DND-41 (cell line): ENCODE results near the gene ATP6V0C.

Experiments
- ATAC-seq: fragments of 200-7000 bp; cut with Tn5 transposase; 3 replicates; pipeline ENCODE4 v1.9.1; 2021; ENCODE audit warnings: low read depth; ENCODE audit not compliant: insufficient read depth
- DNase-seq: peaks from one replicate; pipeline ENCODE4 v3.0.0-alpha.2; 2020
- H2AFZ ChIP-seq: 2 replicates; pipeline ENCODE4 v1.6.0; 2012; ENCODE audit warnings: low read depth, low read length
- H3K27ac ChIP-seq: 2 replicates; pipeline ENCODE4 v1.5.1; 2012; ENCODE audit warnings: low read length, inconsistent platforms
- H3K27me3 ChIP-seq: fragments of 200-600 bp; sonication (generic); 2 replicates; pipeline ENCODE4 v1.6.0; 2012; ENCODE audit warnings: low read length, mild to moderate bottlenecking, inconsistent platforms; ENCODE audit not compliant: insufficient read depth, poor library complexity
- H3K36me3 ChIP-seq: 2 replicates; pipeline ENCODE4 v1.5.1; 2012; ENCODE audit warnings: low read length, inconsistent platforms; ENCODE audit not compliant: insufficient read depth
- H3K4me1 ChIP-seq: 2 replicates; pipeline ENCODE4 v1.5.1; 2012; ENCODE audit warnings: mild to moderate bottlenecking, low read length; ENCODE audit not compliant: insufficient read depth
- H3K4me2 ChIP-seq: 2 replicates; pipeline ENCODE4 v1.6.0; 2012; ENCODE audit warnings: mild to moderate bottlenecking, moderate library complexity, low read length, inconsistent platforms; ENCODE audit not compliant: insufficient read depth
- H3K4me3 ChIP-seq, 2 experiments: fragments of 200-600 bp in 1 of 2; shearing (Covaris generic) in 1 of 2; 2 replicates each; pipeline ENCODE4 v1.5.1; 2012 to 2016; ENCODE audit warnings: inconsistent platforms in 2 of 2, low read length in 2 of 2, mild to moderate bottlenecking in 2 of 2, low read depth in 1 of 2, moderate library complexity in 1 of 2
- H3K79me2 ChIP-seq: 2 replicates; pipeline ENCODE4 v1.6.0; 2012; ENCODE audit warnings: low read length, inconsistent platforms; ENCODE audit not compliant: insufficient read depth
- H3K9ac ChIP-seq: 2 replicates; pipeline ENCODE4 v1.6.0; 2012; ENCODE audit warnings: low read depth, mild to moderate bottlenecking, inconsistent platforms, low read length, moderate library complexity
- H3K9me3 ChIP-seq: 2 replicates; pipeline ENCODE4 v1.5.1; 2012; ENCODE audit warnings: low read length, moderate library complexity, mild to moderate bottlenecking, inconsistent platforms; ENCODE audit not compliant: insufficient read depth, severe bottlenecking
- H4K20me1 ChIP-seq: 2 replicates; pipeline ENCODE4 v1.6.0; 2012; ENCODE audit warnings: low read length; ENCODE audit not compliant: insufficient read depth
- EZH2 ChIP-seq: IDR thresholded peaks from 3 replicates; pipeline ENCODE4 v1.6.1; 2012; ENCODE audit warnings: borderline replicate concordance, low read depth, mild to moderate bottlenecking, moderate library complexity, low read length, inconsistent platforms; ENCODE audit not compliant: severe bottlenecking
- TF ChIP-seq, protein P1 (sequence below): IDR thresholded peaks from 2 replicates; pipeline ENCODE4 v1.5.1; 2012; ENCODE audit warnings: borderline replicate concordance, low read length, moderate library complexity, mild to moderate bottlenecking; ENCODE audit not compliant: poor library complexity, severe bottlenecking; ENCODE audit errors: extremely low read depth

Gene ATP6V0C

DNA sequence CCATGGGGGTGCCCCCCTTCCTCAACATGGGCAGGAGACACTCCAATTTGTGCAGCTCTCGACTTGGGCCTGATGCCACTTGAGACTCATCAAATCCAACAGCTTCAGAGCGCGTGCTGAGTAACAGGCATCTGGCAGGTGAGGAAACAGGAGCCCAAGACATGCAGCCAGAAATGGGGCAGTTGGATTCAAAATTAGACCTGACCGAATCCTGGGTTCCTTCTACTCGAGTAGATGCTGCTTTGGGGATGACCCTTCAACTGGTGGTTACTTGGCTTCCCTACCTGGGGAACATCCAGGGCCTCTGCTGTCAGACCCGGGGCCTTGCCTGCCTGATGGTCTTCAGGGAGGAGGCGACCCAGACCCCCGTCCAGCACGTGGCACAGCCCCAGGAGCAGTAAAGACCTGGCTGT is 43.1 kb upstream of the ATP6V0C start:
- Histone ChIP-seq H3K9me3 (no peaks in the 10 kb centered on the region), H3K27me3 (peaks cover 41% of the 10 kb centered on the region), H3K4me1 (peaks cover 76% of the 10 kb centered on the region), H3K79me2 (peaks cover 7% of the 10 kb centered on the region), H3K36me3 (no peaks in the 10 kb centered on the region; the same call in 1 of the 2 replicates), H3K4me3 (no peak overlapping the region), H3K4me2 (peak overlapping the region; percentile 80; the same call in 1 of the 2 replicates), H4K20me1 (peaks cover 48% of the 10 kb centered on the region), H3K27ac (peak overlapping the region; percentile 66), H3K9ac (no peak overlapping the region; the same call in 1 of the 2 replicates), H2AFZ (no peak overlapping the region)
- no peak for DNase-seq
- TF ChIP-seq, protein P1, sequence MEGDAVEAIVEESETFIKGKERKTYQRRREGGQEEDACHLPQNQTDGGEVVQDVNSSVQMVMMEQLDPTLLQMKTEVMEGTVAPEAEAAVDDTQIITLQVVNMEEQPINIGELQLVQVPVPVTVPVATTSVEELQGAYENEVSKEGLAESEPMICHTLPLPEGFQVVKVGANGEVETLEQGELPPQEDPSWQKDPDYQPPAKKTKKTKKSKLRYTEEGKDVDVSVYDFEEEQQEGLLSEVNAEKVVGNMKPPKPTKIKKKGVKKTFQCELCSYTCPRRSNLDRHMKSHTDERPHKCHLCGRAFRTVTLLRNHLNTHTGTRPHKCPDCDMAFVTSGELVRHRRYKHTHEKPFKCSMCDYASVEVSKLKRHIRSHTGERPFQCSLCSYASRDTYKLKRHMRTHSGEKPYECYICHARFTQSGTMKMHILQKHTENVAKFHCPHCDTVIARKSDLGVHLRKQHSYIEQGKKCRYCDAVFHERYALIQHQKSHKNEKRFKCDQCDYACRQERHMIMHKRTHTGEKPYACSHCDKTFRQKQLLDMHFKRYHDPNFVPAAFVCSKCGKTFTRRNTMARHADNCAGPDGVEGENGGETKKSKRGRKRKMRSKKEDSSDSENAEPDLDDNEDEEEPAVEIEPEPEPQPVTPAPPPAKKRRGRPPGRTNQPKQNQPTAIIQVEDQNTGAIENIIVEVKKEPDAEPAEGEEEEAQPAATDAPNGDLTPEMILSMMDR: no peak
- no peak for TF ChIP-seq EZH2
- ATAC-seq: no peak

DNA sequence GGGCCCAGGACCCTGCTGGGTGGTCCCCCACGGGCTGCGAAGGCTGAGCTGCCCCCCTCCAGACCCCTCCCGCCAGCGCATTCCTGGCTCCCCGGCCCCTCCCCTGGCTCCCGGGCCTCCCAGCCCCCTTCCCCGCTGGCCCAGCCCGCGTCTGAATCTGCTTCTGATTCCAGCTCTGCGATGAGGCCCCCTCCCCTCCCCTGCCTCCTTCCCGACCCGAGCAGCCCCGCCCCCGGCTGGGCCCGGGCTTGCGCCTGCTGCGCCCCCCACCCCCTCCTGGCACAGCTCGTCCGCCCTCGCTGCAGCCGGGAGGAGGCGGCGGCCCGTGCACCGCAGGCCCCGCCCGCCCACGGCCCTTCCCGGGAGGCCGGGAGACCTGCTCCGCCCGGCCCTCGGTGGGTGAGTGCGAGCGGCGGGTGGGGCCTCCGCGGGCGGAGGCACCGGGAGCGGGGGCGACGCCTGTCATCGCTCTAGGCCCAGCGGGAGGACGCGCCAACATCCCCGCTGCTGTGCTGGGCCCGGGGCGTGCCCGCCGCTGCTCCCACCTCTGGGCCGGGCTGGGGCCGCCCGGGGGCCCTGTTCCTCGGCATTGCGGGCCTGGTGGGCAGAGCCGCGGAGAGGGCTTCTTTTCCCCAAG is 42.6 kb upstream of the ATP6V0C start, which contains the start of gene NTN3:
Gene NTN3 (plus strand): TSS at position 282 of the 637 bp plus-strand sequence. CDS start 405 bp downstream, outside the sequence.
- TF ChIP-seq, protein P1: no peak
- TF ChIP-seq EZH2: peak; percentile 49
- peak within 1 kb of the TSS; percentile 66 for H3K27ac ChIP-seq
- H3K79me2 ChIP-seq: peaks cover 12% of the 10 kb centered on the region
- ATAC-seq: peak; percentile 28
- peak within 1 kb of the TSS; percentile 80 for H3K4me2 ChIP-seq
- H3K9ac ChIP-seq: peak within 1 kb of the TSS; percentile 39; the same call in 1 of the 2 replicates
- H3K9me3 ChIP-seq: no peaks in the 10 kb centered on the region
- DNase-seq: peak; percentile 52
- H3K4me1 ChIP-seq: peaks cover 81% of the 10 kb centered on the region
- no peaks in the 10 kb centered on the region; the same call in 1 of the 2 replicates for H3K36me3 ChIP-seq
- peaks cover 41% of the 10 kb centered on the region for H3K27me3 ChIP-seq
- H2AFZ ChIP-seq: no peak within 1 kb of the TSS
- peak within 1 kb of the TSS in 1 of 2 experiments; percentile 34; a peak in 2 of 4 replicates for H3K4me3 ChIP-seq
- peaks cover 48% of the 10 kb centered on the region for H4K20me1 ChIP-seq

DNA sequence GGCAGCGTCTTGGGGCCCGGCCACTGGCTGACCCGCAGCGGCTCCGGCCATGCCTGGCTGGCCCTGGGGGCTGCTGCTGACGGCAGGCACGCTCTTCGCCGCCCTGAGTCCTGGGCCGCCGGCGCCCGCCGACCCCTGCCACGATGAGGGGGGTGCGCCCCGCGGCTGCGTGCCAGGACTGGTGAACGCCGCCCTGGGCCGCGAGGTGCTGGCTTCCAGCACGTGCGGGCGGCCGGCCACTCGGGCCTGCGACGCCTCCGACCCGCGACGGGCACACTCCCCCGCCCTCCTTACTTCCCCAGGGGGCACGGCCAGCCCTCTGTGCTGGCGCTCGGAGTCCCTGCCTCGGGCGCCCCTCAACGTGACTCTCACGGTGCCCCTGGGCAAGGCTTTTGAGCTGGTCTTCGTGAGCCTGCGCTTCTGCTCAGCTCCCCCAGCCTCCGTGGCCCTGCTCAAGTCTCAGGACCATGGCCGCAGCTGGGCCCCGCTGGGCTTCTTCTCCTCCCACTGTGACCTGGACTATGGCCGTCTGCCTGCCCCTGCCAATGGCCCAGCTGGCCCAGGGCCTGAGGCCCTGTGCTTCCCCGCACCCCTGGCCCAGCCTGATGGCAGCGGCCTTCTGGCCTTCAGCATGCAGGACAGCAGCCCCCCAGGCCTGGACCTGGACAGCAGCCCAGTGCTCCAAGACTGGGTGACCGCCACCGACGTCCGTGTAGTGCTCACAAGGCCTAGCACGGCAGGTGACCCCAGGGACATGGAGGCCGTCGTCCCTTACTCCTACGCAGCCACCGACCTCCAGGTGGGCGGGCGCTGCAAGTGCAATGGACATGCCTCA is 41.9 kb upstream of the ATP6V0C start:
- Histone ChIP-seq H3K9me3 (no peaks in the 10 kb centered on the region), H3K4me2 (peak overlapping the region; percentile 80), H4K20me1 (peaks cover 55% of the 10 kb centered on the region), H3K4me3 (peak overlapping the region in 1 of 2 experiments; percentile 34; a peak in 2 of 4 replicates), H3K4me1 (peaks cover 88% of the 10 kb centered on the region), H3K9ac (peak overlapping the region; percentile 39; the same call in 1 of the 2 replicates), H2AFZ (no peak overlapping the region), H3K27ac (no peak overlapping the region), H3K79me2 (peaks cover 20% of the 10 kb centered on the region), H3K27me3 (peaks cover 41% of the 10 kb centered on the region), H3K36me3 (no peaks in the 10 kb centered on the region; the same call in 1 of the 2 replicates)
- DNase-seq (no peak), ATAC-seq (no peak)
- TF ChIP-seq EZH2: no peak
- TF ChIP-seq, protein P1: no peak
